ENCODE data around the gene ELFN1. TPM values are rescaled to one million over a fixed set of nuclear protein-coding genes. Genes with fewer than 3 reads are reported as not detected.

ELFN1 gene
- total and polyA plus RNA-seq, 8 donors = 0.19 to 4.3 (median 0.53) TPM; not detected in 1

DNA sequence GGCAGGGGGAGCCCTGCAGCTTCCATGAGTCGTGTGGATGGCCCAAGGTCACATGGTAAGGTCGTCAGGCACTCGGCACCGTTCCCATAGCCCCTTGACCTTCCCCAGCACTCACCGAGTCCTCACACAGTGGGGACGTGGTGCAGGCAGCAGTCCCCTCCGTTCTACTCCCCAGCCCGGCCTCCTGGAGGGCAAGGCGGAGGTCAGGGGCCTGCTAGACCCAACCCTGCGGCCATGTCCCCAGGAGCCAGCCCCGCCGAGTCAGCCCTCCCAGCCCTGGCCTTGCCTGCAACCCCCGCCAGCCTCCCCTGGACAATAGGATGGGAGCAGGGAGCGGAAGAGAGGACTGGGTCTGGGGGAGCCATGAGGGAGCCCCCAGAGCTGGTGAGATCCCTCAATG is 65.2 kb downstream of the ELFN1 start:
- Histone ChIP-seq H3K9me3 (peaks cover 0 to 5% (median 3%) of the 10 kb centered on the region in 4 donors), H3K27ac (no peak overlapping the region), H3K4me3 (no peak overlapping the region), H3K27me3 (peaks cover 0 to 62% (median 21%) of the 10 kb centered on the region in 3 donors), H3K36me3 (no peaks in the 10 kb centered on the region), H3K4me1 (no peaks in the 10 kb centered on the region)
- TF ChIP-seq POLR2A (IDR thresholded peaks at IDR 0.05) = no peak
- no peak for TF ChIP-seq CTCF (IDR thresholded peaks at IDR 0.05)
- TF ChIP-seq POLR2AphosphoS5 (IDR thresholded peaks at IDR 0.05) = no peak
- TF ChIP-seq EP300 (IDR thresholded peaks at IDR 0.05) = no peak
- DNase-seq = no peak
- whole genome bisulfite sequencing, 5 donors = 40 to 64% (median 57%) methylated on average over 8 to 14 of the region's 14 CpGs
- intact Hi-C loops (cut with DNase I; ENCODE audit: low total_unique reads) = no loop called here

- TF ChIP-seq POLR2A (IDR thresholded peaks at IDR 0.05) (no peak), EP300 (IDR thresholded peaks at IDR 0.05) (no peak), POLR2AphosphoS5 (IDR thresholded peaks at IDR 0.05) (no peak)
- no peaks in the 10 kb centered on the region for H3K9me3 ChIP-seq
- intact Hi-C loops (cut with DNase I; ENCODE audit: low total_unique reads) = no loop called here
- DNase-seq = no peak
- H3K27ac ChIP-seq = no peak overlapping the region
- peaks cover 0 to 62% (median 21%) of the 10 kb centered on the region in 3 donors for H3K27me3 ChIP-seq
- H3K4me1 ChIP-seq = no peaks in the 10 kb centered on the region
- 77 to 81% (median 80%) methylated on average over 26 to 29 of the region's 29 CpGs for WGBS, 5 donors
- no peaks in the 10 kb centered on the region for H3K36me3 ChIP-seq
- H3K4me3 ChIP-seq = no peak overlapping the region
Measured at GRCh38 chr7:1735806-1736483, 65.9 kb downstream of the ELFN1 start.

DNA sequence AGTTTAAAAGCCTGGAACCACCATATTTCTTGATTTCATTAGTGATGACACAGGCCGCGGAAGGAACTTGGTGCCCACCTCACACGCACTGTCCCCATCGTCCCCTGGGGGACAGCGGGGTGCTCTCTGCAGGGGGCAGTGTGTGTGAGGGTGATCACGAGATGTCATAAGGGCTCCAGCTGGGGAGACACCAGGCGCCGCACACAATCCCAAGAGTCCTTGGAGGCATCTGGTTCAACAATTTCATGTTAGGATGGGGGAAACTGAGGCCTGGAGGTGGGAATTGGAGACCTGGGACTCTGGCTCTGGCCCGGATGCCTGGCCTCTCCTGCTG is 66.4 kb downstream of the ELFN1 start:
- intact Hi-C loops (cut with DNase I; ENCODE audit: low total_unique reads) = no loop called here
- H3K4me3 ChIP-seq = no peak overlapping the region
- H3K36me3 ChIP-seq = no peaks in the 10 kb centered on the region
- H3K4me1 ChIP-seq = no peaks in the 10 kb centered on the region
- DNase-seq = no peak
- no peak for TF ChIP-seq CTCF (IDR thresholded peaks at IDR 0.05)
- TF ChIP-seq POLR2AphosphoS5 (IDR thresholded peaks at IDR 0.05) = no peak
- TF ChIP-seq EP300 (IDR thresholded peaks at IDR 0.05) = no peak
- TF ChIP-seq POLR2A (IDR thresholded peaks at IDR 0.05) = no peak
- H3K27ac ChIP-seq = no peak overlapping the region
- H3K9me3 ChIP-seq = no peaks in the 10 kb centered on the region
- WGBS, 5 donors = 86 to 91% (median 90%) methylated on average over 9 of the region's 9 CpGs
- peaks cover 0 to 62% (median 21%) of the 10 kb centered on the region in 3 donors for H3K27me3 ChIP-seq

DNA sequence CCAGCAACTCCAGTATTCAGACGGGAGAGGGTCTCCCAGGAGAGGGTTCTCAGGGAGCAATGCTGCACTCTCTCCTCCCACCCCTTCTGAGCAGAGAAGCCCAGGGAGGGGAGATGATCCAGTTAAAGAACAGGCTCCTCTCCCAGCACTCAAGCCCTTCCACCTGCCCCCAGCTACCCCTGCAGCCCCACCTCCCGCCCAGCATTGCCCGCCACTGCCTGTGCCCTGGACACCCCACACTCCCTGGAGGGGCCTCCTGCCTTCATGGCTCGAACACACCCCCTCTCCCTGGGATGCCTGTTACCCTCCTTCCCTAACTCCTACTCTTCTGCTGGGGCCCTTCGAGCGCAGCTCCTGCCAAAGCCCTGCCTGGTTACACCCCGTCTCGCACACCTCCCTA is 66.8 kb downstream of the ELFN1 start:
- TF ChIP-seq POLR2AphosphoS5 (IDR thresholded peaks at IDR 0.05) (no peak), POLR2A (IDR thresholded peaks at IDR 0.05) (no peak), CTCF (IDR thresholded peaks at IDR 0.05) (no peak), EP300 (IDR thresholded peaks at IDR 0.05) (no peak)
- Histone ChIP-seq H3K27ac (no peak overlapping the region), H3K4me3 (no peak overlapping the region), H3K36me3 (no peaks in the 10 kb centered on the region), H3K4me1 (peaks cover 0 to 3% (median under 1%) of the 10 kb centered on the region in 4 donors), H3K9me3 (no peaks in the 10 kb centered on the region), H3K27me3 (peaks cover 0 to 62% (median 21%) of the 10 kb centered on the region in 3 donors)
- 55 to 81% (median 71%) methylated on average over 8 of the region's 8 CpGs for WGBS, 5 donors
- intact Hi-C loops (cut with DNase I; ENCODE audit: low total_unique reads) = no loop called here
- no peak for DNase-seq

DNA sequence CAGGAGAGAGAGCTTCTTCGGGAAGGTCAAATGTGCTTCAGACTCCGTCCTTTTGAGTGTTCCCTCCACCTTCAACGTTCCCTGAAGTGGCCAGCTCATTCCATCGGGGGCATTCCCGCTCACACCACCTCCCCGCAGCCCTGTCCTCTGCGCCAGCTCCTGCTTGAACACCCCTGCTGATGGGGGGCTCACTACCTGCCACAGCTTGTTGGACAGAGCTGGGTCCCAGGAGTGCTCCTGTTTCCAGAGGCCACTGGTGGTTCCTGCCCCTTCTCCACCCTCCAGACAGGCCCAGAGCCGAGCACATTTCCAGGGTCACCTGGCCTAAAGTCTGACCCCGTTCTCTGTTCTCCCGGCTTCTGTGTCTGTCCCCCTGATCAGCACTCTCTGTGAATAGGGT is 67.4 kb downstream of the ELFN1 start:
- H3K9me3 ChIP-seq = no peaks in the 10 kb centered on the region
- DNase-seq = no peak
- H3K4me3 ChIP-seq = no peak overlapping the region

More for the DNA sequence above, 67.4 kb downstream of the ELFN1 start:
- TF ChIP-seq EP300 (IDR thresholded peaks at IDR 0.05) (no peak), POLR2A (IDR thresholded peaks at IDR 0.05) (no peak), CTCF (IDR thresholded peaks at IDR 0.05) (no peak), POLR2AphosphoS5 (IDR thresholded peaks at IDR 0.05) (no peak)
- no peak overlapping the region for H3K27ac ChIP-seq
- H3K36me3 ChIP-seq = no peaks in the 10 kb centered on the region
- intact Hi-C loops (cut with DNase I; ENCODE audit: low total_unique reads) = no loop called here
- H3K27me3 ChIP-seq = peaks cover 0 to 61% (median 21%) of the 10 kb centered on the region in 3 donors
- WGBS, 5 donors = 78 to 88% (median 83%) methylated on average over 9 to 10 of the region's 10 CpGs
- H3K4me1 ChIP-seq = peaks cover 6 to 10% (median 7%) of the 10 kb centered on the region in 4 donors
